Liver (tissue), 9 donors: ENCODE results near the gene GTPBP6. TPM values are rescaled to one million over a fixed set of nuclear protein-coding genes. Genes with fewer than 3 reads are reported as not detected.

Experiments used
- DNase-seq: peaks from one replicate; pipeline ENCODE4 v3.0.0-alpha.2; 2017; ENCODE audit warnings: low spot score
- H3K27ac ChIP-seq, 2 donors: one replicate each; pipeline ENCODE4 v1.7.0; 2013; ENCODE audit warnings: inconsistent platforms in 2 of 2, low read length in 2 of 2, control low read depth in 1 of 2, low read depth in 1 of 2, mild to moderate bottlenecking in 1 of 2
- H3K27me3 ChIP-seq, 4 donors: one replicate each; pipeline versions ENCODE4 v1.6.1 to v1.7.0; 2013; ENCODE audit warnings: low read length in 3 of 4, inconsistent platforms in 1 of 4, mild to moderate bottlenecking in 1 of 4, moderate library complexity in 1 of 4; ENCODE audit not compliant: control insufficient read depth in 4 of 4, insufficient read depth in 4 of 4
- H3K36me3 ChIP-seq, 4 donors: one replicate each; pipeline versions ENCODE4 v1.6.1 to v1.7.0; 2013; ENCODE audit warnings: low read length in 3 of 4, mild to moderate bottlenecking in 3 of 4, low read depth in 1 of 4, moderate library complexity in 1 of 4; ENCODE audit not compliant: control insufficient read depth in 4 of 4, insufficient read depth in 3 of 4
- H3K4me1 ChIP-seq, 4 donors: one replicate each; pipeline versions ENCODE4 v1.6.1 to v1.7.0; 2013; ENCODE audit warnings: low read length in 3 of 4, mild to moderate bottlenecking in 3 of 4, moderate library complexity in 1 of 4; ENCODE audit not compliant: control insufficient read depth in 4 of 4, insufficient read depth in 4 of 4
- H3K4me3 ChIP-seq, 3 donors: one replicate each; pipeline versions ENCODE4 v1.6.1 to v1.7.0; 2013; ENCODE audit warnings: low read length in 3 of 3, control low read depth in 1 of 3, low read depth in 1 of 3, mild to moderate bottlenecking in 1 of 3
- H3K9ac ChIP-seq, 2 donors: one replicate each; pipeline ENCODE4 v1.7.0; 2013; ENCODE audit warnings: low read length in 2 of 2, mild to moderate bottlenecking in 2 of 2, moderate library complexity in 2 of 2, control low read depth in 1 of 2, low read depth in 1 of 2
- H3K9me3 ChIP-seq, 4 donors: one replicate each; pipeline versions ENCODE4 v1.6.1 to v1.7.0; 2013; ENCODE audit warnings: low read length in 3 of 4; ENCODE audit not compliant: control insufficient read depth in 4 of 4
- FOXA1 ChIP-seq: IDR thresholded peaks from 2 replicates; pipeline ENCODE4 v1.6.1; 2016; ENCODE audit warnings: antibody characterized with exemption
- GABPA ChIP-seq, 2 donors: IDR thresholded peaks in 1 of 2; conservative IDR thresholded peaks in 1 of 2; 2 replicates each; pipeline ENCODE4 v1.6.1; 2016; ENCODE audit warnings: antibody characterized with exemption in 2 of 2, mild to moderate bottlenecking in 1 of 2, moderate library complexity in 1 of 2
- HNF4A ChIP-seq, 2 donors: conservative IDR thresholded peaks; 2 replicates each; pipeline ENCODE4 v1.6.1; 2016; ENCODE audit warnings: antibody characterized with exemption in 2 of 2, mild to moderate bottlenecking in 2 of 2
- HNF4G ChIP-seq: IDR thresholded peaks from 2 replicates; pipeline ENCODE4 v1.6.1; 2016; ENCODE audit warnings: antibody characterized with exemption
- NR2F2 ChIP-seq: IDR thresholded peaks from 2 replicates; pipeline ENCODE4 v1.6.1; 2016; ENCODE audit warnings: antibody characterized with exemption
- RXRA ChIP-seq, 2 donors: IDR thresholded peaks; 2 replicates each; pipeline ENCODE4 v1.6.1; 2017 to 2018; ENCODE audit warnings: antibody characterized with exemption in 2 of 2, mild to moderate bottlenecking in 1 of 2
- SP1 ChIP-seq: IDR thresholded peaks from 2 replicates; pipeline ENCODE4 v1.6.1; 2018; ENCODE audit warnings: antibody characterized with exemption, mild to moderate bottlenecking
- TAF1 ChIP-seq: conservative IDR thresholded peaks from 2 replicates; pipeline ENCODE4 v1.6.1; 2016; ENCODE audit warnings: antibody characterized with exemption, mild to moderate bottlenecking
- YY1 ChIP-seq: IDR thresholded peaks from 2 replicates; pipeline ENCODE4 v1.6.1; 2016; ENCODE audit warnings: antibody characterized with exemption, mild to moderate bottlenecking
- WGBS: extraction: QIAGEN DNeasy Blood & Tissue Kit; methylation state at CpG from one replicate; pipeline ENCODE4 v1.1.7; 2013; 5-methylcytosine and 5-hydroxymethylcytosine counted together
- polyA plus RNA-seq, 2 donors: library from polyadenylated mRNA; stranded (reverse) in 1 of 2; unstranded in 1 of 2; fragments of 200-250 nt in 1 of 2; fragments of >200 nt in 1 of 2; fragmentation: Nextera tagmentation in 1 of 2; extraction: Ambion mirVana in 1 of 2; gene quantifications; one replicate each; pipeline versions ENCODE4 v1.2.1 to v1.2.3, GENCODE V29; 2013 to 2015
- total RNA-seq, 2 donors: library from RNA; depleted of rRNA; stranded (reverse); fragments of >200 nt; gene quantifications; one replicate each; pipeline ENCODE4 v1.2.3, GENCODE V29; 2014
- TF ChIP-seq, protein P1 (sequence below): fragments of 150-350 bp; IDR thresholded peaks from 2 replicates; pipeline ENCODE4 v1.5.1; 2017; ENCODE audit warnings: improper control_type of control experiment, low read depth, low read length; ENCODE audit not compliant: missing input control
- TF ChIP-seq, protein P2 (sequence below): IDR thresholded peaks from 2 replicates; pipeline ENCODE4 v1.6.1; 2016; ENCODE audit warnings: antibody characterized with exemption
- TF ChIP-seq, protein P3 (sequence below): IDR thresholded peaks from 2 replicates; pipeline ENCODE4 v1.6.1; 2016; ENCODE audit warnings: antibody characterized with exemption
- TF ChIP-seq, protein P4 (sequence below): IDR thresholded peaks from 2 replicates; pipeline ENCODE4 v1.6.1; 2016; ENCODE audit warnings: antibody characterized with exemption, mild to moderate bottlenecking
- donor health status: healthy.
- donor health status: healthy.
- donor health status: healthy.
- donor health status: healthy.
- donor health status: healthy.

The GTPBP6 gene
- total and polyA plus RNA-seq, 4 donors: 11.3 to 29.2 (median 16.6) TPM

DNA sequence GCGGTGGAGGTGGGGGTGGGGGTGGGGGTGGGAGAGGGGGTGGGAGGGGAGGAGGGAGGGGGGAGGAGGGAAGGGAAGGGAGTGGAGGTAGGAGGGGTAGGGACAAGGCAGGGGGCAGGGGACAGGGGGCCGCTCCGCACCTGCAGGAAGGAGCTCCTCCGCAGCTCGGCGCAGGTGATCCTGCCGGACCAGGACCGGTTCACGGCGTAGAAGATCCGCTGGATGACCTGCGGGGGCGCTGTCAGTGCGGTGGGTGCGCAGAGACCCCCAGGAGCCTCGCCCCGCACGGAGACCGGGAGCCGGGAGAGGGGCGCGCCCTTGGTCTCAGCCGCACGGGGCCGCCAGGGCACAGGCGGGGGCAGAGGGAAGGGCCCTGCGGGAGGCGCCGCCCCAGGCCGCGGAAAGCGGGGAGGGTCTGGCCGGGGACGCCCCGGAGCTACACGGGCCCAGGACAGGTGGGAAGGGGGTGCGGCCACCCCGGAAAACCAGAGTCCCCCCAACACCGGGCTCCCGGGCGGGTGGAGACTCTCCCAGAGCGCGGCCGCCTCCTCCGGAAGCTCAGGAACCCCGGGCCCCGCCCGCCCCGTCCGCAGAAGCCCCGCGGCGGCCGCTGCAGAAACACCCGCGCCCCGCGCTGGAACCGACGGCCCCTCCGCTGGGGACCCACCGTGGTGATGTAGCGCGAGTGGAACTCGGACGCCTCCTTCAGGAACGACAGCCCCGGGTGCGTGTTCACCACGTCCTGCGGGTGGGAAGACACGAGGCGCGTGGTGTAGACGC, 27.6 kb upstream of the GTPBP6 start:
- Histone ChIP-seq H3K9me3 (no peaks in the 10 kb centered on the region), H3K4me3 (no peak overlapping the region), H3K9ac (no peak overlapping the region), H3K36me3 (peaks cover 0 to 3% (median 0%) of the 10 kb centered on the region in 4 donors), H3K27me3 (no peaks in the 10 kb centered on the region), H3K27ac (no peak overlapping the region), H3K4me1 (no peaks in the 10 kb centered on the region)
- TF ChIP-seq, protein P1, sequence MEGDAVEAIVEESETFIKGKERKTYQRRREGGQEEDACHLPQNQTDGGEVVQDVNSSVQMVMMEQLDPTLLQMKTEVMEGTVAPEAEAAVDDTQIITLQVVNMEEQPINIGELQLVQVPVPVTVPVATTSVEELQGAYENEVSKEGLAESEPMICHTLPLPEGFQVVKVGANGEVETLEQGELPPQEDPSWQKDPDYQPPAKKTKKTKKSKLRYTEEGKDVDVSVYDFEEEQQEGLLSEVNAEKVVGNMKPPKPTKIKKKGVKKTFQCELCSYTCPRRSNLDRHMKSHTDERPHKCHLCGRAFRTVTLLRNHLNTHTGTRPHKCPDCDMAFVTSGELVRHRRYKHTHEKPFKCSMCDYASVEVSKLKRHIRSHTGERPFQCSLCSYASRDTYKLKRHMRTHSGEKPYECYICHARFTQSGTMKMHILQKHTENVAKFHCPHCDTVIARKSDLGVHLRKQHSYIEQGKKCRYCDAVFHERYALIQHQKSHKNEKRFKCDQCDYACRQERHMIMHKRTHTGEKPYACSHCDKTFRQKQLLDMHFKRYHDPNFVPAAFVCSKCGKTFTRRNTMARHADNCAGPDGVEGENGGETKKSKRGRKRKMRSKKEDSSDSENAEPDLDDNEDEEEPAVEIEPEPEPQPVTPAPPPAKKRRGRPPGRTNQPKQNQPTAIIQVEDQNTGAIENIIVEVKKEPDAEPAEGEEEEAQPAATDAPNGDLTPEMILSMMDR: no peak
- TF ChIP-seq GABPA (IDR thresholded peaks at IDR 0.05 in 1 of 2, conservative IDR thresholded peaks at IDR 0.05 in 1 of 2) (no peak), FOXA1 (no peak), TAF1 (no peak), HNF4A (conservative IDR thresholded peaks at IDR 0.05) (no peak)
- TF ChIP-seq, protein P2, sequence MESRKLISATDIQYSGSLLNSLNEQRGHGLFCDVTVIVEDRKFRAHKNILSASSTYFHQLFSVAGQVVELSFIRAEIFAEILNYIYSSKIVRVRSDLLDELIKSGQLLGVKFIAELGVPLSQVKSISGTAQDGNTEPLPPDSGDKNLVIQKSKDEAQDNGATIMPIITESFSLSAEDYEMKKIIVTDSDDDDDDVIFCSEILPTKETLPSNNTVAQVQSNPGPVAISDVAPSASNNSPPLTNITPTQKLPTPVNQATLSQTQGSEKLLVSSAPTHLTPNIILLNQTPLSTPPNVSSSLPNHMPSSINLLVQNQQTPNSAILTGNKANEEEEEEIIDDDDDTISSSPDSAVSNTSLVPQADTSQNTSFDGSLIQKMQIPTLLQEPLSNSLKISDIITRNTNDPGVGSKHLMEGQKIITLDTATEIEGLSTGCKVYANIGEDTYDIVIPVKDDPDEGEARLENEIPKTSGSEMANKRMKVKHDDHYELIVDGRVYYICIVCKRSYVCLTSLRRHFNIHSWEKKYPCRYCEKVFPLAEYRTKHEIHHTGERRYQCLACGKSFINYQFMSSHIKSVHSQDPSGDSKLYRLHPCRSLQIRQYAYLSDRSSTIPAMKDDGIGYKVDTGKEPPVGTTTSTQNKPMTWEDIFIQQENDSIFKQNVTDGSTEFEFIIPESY: no peak
- TF ChIP-seq, protein P3, sequence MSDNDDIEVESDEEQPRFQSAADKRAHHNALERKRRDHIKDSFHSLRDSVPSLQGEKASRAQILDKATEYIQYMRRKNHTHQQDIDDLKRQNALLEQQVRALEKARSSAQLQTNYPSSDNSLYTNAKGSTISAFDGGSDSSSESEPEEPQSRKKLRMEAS: no peak
- no peak for DNase-seq
- 95% methylated on average over 75 of the region's 75 CpGs for WGBS

DNA sequence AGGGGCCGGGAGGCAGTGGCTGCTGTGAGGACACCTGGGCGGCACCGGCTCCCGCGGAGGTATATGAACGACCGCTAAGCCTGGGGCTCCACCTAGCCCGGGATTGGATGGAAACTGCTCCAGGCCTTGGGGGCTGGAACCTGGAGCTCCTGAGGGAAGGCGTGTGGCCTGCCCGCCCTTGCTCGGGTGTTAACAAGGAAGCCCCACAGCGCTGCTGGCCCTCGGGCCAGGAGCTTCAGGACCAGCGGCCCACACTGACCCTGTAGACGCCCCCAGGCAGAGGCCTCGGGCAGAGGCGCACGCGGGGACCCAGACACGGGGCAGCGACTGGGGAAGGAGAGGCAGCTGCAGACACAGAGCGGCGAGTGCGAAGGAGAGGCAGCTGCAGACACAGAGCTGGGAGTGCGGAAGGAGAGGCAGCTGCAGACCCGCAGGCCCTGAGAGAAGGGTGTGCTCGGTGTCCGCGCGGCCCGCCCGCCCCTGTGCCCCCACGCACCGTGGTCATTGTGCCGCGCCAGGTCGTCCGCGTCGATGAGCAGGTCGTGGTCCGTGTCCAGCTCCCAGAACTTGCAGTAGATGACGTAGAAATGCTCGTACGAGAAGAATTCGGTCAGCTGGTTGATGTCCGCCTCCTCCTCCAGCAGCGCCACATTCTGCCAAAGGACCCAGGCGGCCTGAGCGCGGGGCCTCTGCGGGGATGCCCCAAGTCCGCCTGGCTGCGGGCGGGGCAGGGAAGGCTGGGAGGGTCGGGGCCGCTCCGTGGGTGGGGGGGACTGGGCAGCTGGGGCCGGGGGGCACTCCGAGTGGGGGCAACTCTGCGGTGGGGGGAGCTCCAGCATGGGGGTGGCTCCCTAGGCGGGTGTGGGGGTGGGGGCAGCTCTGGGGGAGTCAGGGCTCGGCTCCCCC, 26.7 kb upstream of the GTPBP6 start:
- no peak for DNase-seq
- Histone ChIP-seq H3K36me3 (peaks cover 0 to 3% (median 0%) of the 10 kb centered on the region in 4 donors), H3K4me1 (no peaks in the 10 kb centered on the region), H3K4me3 (no peak overlapping the region), H3K9me3 (no peaks in the 10 kb centered on the region), H3K27me3 (no peaks in the 10 kb centered on the region), H3K9ac (no peak overlapping the region), H3K27ac (no peak overlapping the region)
- WGBS: 96% methylated on average over 63 of the region's 63 CpGs
- TF ChIP-seq YY1 (no peak), HNF4A (conservative IDR thresholded peaks at IDR 0.05) (no peak), SP1 (no peak), GABPA (IDR thresholded peaks at IDR 0.05 in 1 of 2, conservative IDR thresholded peaks at IDR 0.05 in 1 of 2) (no peak), NR2F2 (no peak), RXRA (IDR thresholded peaks at IDR 0.05) (no peak), TAF1 (no peak), HNF4G (no peak)
- TF ChIP-seq, protein P4, sequence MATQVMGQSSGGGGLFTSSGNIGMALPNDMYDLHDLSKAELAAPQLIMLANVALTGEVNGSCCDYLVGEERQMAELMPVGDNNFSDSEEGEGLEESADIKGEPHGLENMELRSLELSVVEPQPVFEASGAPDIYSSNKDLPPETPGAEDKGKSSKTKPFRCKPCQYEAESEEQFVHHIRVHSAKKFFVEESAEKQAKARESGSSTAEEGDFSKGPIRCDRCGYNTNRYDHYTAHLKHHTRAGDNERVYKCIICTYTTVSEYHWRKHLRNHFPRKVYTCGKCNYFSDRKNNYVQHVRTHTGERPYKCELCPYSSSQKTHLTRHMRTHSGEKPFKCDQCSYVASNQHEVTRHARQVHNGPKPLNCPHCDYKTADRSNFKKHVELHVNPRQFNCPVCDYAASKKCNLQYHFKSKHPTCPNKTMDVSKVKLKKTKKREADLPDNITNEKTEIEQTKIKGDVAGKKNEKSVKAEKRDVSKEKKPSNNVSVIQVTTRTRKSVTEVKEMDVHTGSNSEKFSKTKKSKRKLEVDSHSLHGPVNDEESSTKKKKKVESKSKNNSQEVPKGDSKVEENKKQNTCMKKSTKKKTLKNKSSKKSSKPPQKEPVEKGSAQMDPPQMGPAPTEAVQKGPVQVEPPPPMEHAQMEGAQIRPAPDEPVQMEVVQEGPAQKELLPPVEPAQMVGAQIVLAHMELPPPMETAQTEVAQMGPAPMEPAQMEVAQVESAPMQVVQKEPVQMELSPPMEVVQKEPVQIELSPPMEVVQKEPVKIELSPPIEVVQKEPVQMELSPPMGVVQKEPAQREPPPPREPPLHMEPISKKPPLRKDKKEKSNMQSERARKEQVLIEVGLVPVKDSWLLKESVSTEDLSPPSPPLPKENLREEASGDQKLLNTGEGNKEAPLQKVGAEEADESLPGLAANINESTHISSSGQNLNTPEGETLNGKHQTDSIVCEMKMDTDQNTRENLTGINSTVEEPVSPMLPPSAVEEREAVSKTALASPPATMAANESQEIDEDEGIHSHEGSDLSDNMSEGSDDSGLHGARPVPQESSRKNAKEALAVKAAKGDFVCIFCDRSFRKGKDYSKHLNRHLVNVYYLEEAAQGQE: no peak
